Neural progenitor cell (in vitro differentiated cells): ENCODE data around the gene NDUFS6.

ENCODE experiments used
- EZH2phosphoT487 ChIP-seq: fragments of 200-600 bp; sonication (generic); IDR thresholded peaks from 2 replicates; pipeline ENCODE4 v1.6.1; 2017; ENCODE audit warnings: antibody characterized with exemption
- TF ChIP-seq, protein P1 (sequence below): fragments of 200-600 bp; sonication (generic); IDR thresholded peaks from 2 replicates; pipeline ENCODE4 v1.5.1; 2017; ENCODE audit warnings: antibody characterized with exemption, mild to moderate bottlenecking

DNA sequence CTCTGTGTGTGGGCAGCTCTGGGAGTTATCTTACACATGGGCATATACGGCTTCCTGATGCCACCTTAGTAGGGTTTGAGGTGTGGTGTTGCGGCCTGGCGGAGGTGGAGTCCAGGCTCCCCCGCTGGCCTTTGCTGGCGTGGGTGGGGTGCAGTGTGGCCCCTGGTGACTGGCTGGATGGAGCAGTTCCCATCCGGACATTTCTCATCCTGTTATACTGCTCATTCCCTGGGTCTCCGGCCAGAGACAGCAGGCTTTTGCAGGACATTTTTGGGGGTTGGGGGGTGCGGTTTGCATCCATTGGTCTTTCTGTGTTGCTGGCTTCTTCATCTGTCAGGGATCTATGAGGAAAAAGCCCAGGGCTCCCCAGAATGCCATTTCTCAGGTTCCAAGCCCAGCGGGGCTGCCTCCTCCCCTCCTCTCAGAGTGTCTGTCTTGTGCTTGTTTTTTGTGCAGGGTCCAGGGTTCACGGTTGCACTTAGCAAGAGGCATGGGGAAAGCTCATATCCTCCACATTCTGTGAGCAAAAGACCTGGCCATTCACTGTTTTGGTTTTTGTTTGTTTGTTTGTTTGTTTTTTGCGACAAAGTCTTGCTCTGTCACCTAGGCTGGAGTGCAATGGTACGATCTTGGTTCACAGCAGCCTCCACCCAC, 22.3 kb downstream of the NDUFS6 start:
- TF ChIP-seq, protein P1, sequence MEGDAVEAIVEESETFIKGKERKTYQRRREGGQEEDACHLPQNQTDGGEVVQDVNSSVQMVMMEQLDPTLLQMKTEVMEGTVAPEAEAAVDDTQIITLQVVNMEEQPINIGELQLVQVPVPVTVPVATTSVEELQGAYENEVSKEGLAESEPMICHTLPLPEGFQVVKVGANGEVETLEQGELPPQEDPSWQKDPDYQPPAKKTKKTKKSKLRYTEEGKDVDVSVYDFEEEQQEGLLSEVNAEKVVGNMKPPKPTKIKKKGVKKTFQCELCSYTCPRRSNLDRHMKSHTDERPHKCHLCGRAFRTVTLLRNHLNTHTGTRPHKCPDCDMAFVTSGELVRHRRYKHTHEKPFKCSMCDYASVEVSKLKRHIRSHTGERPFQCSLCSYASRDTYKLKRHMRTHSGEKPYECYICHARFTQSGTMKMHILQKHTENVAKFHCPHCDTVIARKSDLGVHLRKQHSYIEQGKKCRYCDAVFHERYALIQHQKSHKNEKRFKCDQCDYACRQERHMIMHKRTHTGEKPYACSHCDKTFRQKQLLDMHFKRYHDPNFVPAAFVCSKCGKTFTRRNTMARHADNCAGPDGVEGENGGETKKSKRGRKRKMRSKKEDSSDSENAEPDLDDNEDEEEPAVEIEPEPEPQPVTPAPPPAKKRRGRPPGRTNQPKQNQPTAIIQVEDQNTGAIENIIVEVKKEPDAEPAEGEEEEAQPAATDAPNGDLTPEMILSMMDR, result no peak
- TF ChIP-seq EZH2phosphoT487, result no peak
